Gastroesophageal sphincter (tissue), 4 donors: Measurements from ENCODE around the gene AP2B1. TPM values are rescaled to one million over a fixed set of nuclear protein-coding genes. Genes with fewer than 3 reads are reported as not detected.
A peak's percentile ranks its signal among the peaks of the same experiment; 100 is the strongest.

Source experiments
- ATAC-seq: fragments of 150-250 bp; one replicate; pipeline ENCODE4 v1.9.1; 2016; ENCODE audit warnings: mild to moderate bottlenecking, moderate library complexity
- H3K27ac ChIP-seq, 4 donors: fragments of 200-600 bp; sonication (generic) in 3 of 4; 1 replicate in 3 of 4; 2 replicates in 1 of 4; pipeline ENCODE4 v1.5.1; 2016 to 2019
- H3K27me3 ChIP-seq: fragments of 200-600 bp; sonication (generic); one replicate; pipeline ENCODE4 v1.5.1; 2019
- H3K36me3 ChIP-seq, 2 donors: fragments of 200-600 bp; sonication (generic); one replicate each; pipeline ENCODE4 v1.5.1; 2019; ENCODE audit warnings: control low read depth in 1 of 2
- H3K4me1 ChIP-seq, 3 donors: fragments of 200-600 bp; sonication (generic); 1 replicate in 2 of 3; 2 replicates in 1 of 3; pipeline ENCODE4 v1.5.1; 2016 to 2019; ENCODE audit warnings: control low read depth in 2 of 3
- H3K4me3 ChIP-seq, 2 donors: fragments of 200-600 bp; sonication (generic); one replicate each; pipeline ENCODE4 v1.5.1; 2019; ENCODE audit warnings: mild to moderate bottlenecking in 1 of 2, moderate library complexity in 1 of 2
- H3K9me3 ChIP-seq, 3 donors: fragments of 200-600 bp; sonication (generic); one replicate each; pipeline ENCODE4 v1.5.1; 2017 to 2019; ENCODE audit warnings: control low read depth in 2 of 3
- CTCF ChIP-seq, 4 experiments: fragments of 200-600 bp in 2 of 4; fragments of 450-650 bp in 2 of 4; sonication (generic) in 1 of 4; IDR thresholded peaks; one replicate each; pipeline ENCODE4 v1.5.1; 2017 to 2019; ENCODE audit warnings: antibody characterized with exemption in 4 of 4, mild to moderate bottlenecking in 2 of 4, moderate library complexity in 2 of 4
- EP300 ChIP-seq: sonication (generic); formaldehyde crosslinking; IDR thresholded peaks from one replicate; pipeline ENCODE4 v1.6.1; 2017; ENCODE audit warnings: antibody characterized with exemption, mild to moderate bottlenecking
- POLR2A ChIP-seq, 2 donors: fragments of 450-650 bp; IDR thresholded peaks; one replicate each; pipeline ENCODE4 v1.6.1; 2017; ENCODE audit warnings: antibody characterized with exemption in 2 of 2, mild to moderate bottlenecking in 2 of 2, moderate library complexity in 1 of 2
- POLR2AphosphoS5 ChIP-seq: sonication (generic); formaldehyde crosslinking; IDR thresholded peaks from one replicate; pipeline ENCODE4 v1.6.1; 2017; ENCODE audit warnings: antibody characterized with exemption
- WGBS, 2 donors: methylation state at CpG; one replicate each; pipeline ENCODE4 v1.1.5; 2018; ENCODE audit warnings: low coverage in 1 of 2; 5-methylcytosine and 5-hydroxymethylcytosine counted together
- total RNA-seq, 4 donors: library from RNA; depleted of rRNA; stranded (reverse); fragments of >200 nt; gene quantifications; one replicate each; pipeline ENCODE4 v1.1.0, GENCODE V29; 2016

Gene AP2B1
- total RNA-seq, 4 donors from 2014 or later: 104 to 383 (median 185) TPM

- H3K9me3 ChIP-seq: no peaks in the 10 kb centered on the region
- no peaks in the 10 kb centered on the region for H3K36me3 ChIP-seq
- peaks cover 0 to 47% (median 18%) of the 10 kb centered on the region in 3 donors for H3K4me1 ChIP-seq
- H3K27me3 ChIP-seq: no peaks in the 10 kb centered on the region
- no peak for ATAC-seq
- no peak overlapping the region for H3K4me3 ChIP-seq
- 30 to 40% methylated on average over 7 of the region's 7 CpGs for WGBS, 2 donors
- H3K27ac ChIP-seq: no peak overlapping the region
- TF ChIP-seq CTCF (IDR thresholded peaks at IDR 0.05): peak in 3 of 4 experiments; percentile 63 to 70 (median 67)
- no peak for TF ChIP-seq POLR2AphosphoS5
These were observed 179.9 kb downstream of the AP2B1 start for GRCh38 chr17:35766903-35767510.

- no peak for TF ChIP-seq POLR2AphosphoS5
- TF ChIP-seq POLR2A (IDR thresholded peaks at IDR 0.05): no peak
- TF ChIP-seq CTCF (IDR thresholded peaks at IDR 0.05): no peak
- TF ChIP-seq EP300: no peak
- 95 to 100% methylated on average over 1 to 2 of the region's 2 CpGs for WGBS, 2 donors
- no peaks in the 10 kb centered on the region for H3K27me3 ChIP-seq
- H3K36me3 ChIP-seq: no peaks in the 10 kb centered on the region
- no peaks in the 10 kb centered on the region for H3K9me3 ChIP-seq
- no peak for ATAC-seq
- no peak overlapping the region for H3K4me3 ChIP-seq
- no peak overlapping the region for H3K27ac ChIP-seq
- H3K4me1 ChIP-seq: peaks cover 3 to 61% (median 23%) of the 10 kb centered on the region in 3 donors
These were observed 181.7 kb downstream of the AP2B1 start for GRCh38 chr17:35768797-35769196.

- H3K4me1 ChIP-seq: peaks cover 3 to 61% (median 18%) of the 10 kb centered on the region in 3 donors
- no peaks in the 10 kb centered on the region for H3K9me3 ChIP-seq
- WGBS, 2 donors: 91 to 92% methylated on average over 4 of the region's 48 CpGs
- no peak overlapping the region for H3K4me3 ChIP-seq
- no peak overlapping the region for H3K27ac ChIP-seq
- TF ChIP-seq EP300: no peak
- peak in 1 of 4 experiments; percentile 7 for TF ChIP-seq CTCF (IDR thresholded peaks at IDR 0.05)
- ATAC-seq: no peak
- no peaks in the 10 kb centered on the region for H3K27me3 ChIP-seq
- no peaks in the 10 kb centered on the region for H3K36me3 ChIP-seq
These were observed 182.9 kb downstream of the AP2B1 start for GRCh38 chr17:35769895-35770486.

GRCh38 chr17:35773129-35773528 is 186.0 kb downstream of the AP2B1 start:
- no peaks in the 10 kb centered on the region for H3K9me3 ChIP-seq
- no peaks in the 10 kb centered on the region for H3K27me3 ChIP-seq
- H3K4me1 ChIP-seq: peaks cover 3 to 63% (median 12%) of the 10 kb centered on the region in 3 donors
- H3K4me3 ChIP-seq: no peak overlapping the region
- no CpG with 5 or more reads among the region's 20 CpGs for WGBS, 2 donors
- TF ChIP-seq POLR2AphosphoS5 (no peak), POLR2A (IDR thresholded peaks at IDR 0.05) (no peak), EP300 (no peak), CTCF (IDR thresholded peaks at IDR 0.05) (no peak)
- H3K27ac ChIP-seq: peak overlapping the region; percentile 88 to 92 (median 90)
- no peak for ATAC-seq
- H3K36me3 ChIP-seq: peaks cover 0 to 9% of the 10 kb centered on the region in 2 donors
